IPS-NIHi11 (cell line): ENCODE measurements around the gene COPB1.

Source experiments
- DNase-seq: peaks from one replicate; pipeline ENCODE4 v3.0.0; 2012; ENCODE audit warnings: mixed read lengths, low spot score

The COPB1 gene

DNA sequence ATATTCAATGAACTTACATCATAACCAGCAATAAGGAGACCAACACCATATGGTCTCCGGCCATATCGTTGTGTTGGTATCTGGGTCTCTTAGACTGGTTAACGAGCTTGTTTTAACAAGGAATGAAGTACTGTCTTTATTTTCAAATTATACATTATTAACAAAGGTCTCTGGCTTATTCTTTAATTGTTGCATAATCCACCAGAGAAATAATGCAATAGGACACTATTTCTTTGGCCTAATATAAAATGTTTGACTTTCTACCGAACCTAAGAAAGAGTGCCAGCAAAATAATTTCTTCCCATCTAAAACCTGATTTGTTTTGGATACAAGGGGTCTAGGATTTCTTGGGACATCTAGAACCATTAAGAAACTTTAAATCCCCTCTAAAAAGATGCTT, 14.2 kb upstream of the COPB1 start:
- DNase-seq, result no peak

GRCh38 chr11:14506532-14506931, 6.9 kb upstream of the COPB1 start:
- no peak for DNase-seq

DNA sequence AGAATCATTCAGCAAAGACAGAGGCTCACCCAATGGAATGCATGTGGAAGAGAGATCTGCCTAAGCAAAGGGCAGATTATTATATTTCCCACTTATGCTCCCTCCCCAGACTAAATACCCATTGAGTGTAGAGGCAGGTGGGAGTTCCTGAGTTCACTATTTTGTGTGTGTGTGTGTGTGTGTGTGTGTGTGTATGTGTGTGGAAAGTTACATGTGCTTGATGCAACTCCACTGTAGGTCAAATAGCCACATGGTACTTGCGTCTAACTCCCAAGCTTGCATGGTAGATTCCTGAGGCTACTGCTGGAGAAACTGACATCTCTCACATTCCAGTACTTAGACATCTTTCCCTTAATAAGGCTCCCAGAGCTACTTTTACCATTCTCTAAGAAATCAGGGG, 3.4 kb upstream of the COPB1 start:
- DNase-seq, result no peak

- no peak for DNase-seq
Measured at GRCh38 chr11:14502039-14502438, 2.4 kb upstream of the COPB1 start.

DNA sequence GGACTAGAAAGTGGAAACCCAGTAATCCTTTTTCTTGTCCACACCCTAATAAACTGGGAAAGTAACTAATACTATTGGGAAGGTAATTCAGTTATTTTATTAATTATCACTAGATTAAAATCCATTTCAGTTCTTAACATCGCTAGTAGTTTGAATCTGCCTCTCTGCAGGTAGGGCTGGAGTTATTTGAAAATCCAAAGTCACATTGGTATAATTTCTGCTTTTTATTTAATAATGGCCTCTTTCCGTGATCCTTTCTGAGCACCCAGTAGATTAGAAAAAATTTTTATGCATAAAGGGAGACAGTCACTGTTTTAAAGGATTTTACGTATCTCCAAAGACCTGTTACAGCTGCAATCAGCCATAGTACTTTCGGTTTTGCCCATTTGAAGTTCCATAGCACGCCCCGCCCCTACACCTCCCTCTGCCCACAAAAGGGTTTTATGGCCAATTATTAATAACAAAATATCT, 605 bp upstream of the COPB1 start:
- peak; percentile 41 for DNase-seq

GRCh38 chr11:14499178-14499559, 442 bp downstream of the COPB1 start:
- DNase-seq, result no peak

DNA sequence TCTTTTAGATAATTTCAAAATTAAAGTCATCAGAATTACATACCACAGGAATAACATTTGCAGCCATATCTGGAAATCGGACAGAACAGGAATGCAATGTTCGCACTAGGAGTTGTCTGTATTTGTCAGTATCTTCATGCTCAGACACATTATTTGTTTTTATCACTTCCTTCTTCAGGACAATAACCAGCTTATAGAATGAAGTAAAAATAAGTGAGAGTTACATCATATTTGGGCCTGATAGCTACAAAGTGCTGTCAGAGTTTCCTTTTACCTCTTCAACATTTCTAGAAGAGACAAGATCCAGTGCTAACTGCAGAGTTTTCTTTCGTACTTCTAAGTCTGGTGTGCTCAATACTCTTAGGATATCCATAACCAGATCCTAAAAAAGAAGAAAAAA, 18.9 kb downstream of the COPB1 start:
- no peak for DNase-seq

GRCh38 chr11:14471127-14471526, 28.5 kb downstream of the COPB1 start:
- DNase-seq, result no peak

- DNase-seq, result no peak
Measured at GRCh38 chr11:14463623-14464022, 36.0 kb downstream of the COPB1 start.

GRCh38 chr11:14460147-14460546, 39.5 kb downstream of the COPB1 start:
- DNase-seq, result no peak

DNA sequence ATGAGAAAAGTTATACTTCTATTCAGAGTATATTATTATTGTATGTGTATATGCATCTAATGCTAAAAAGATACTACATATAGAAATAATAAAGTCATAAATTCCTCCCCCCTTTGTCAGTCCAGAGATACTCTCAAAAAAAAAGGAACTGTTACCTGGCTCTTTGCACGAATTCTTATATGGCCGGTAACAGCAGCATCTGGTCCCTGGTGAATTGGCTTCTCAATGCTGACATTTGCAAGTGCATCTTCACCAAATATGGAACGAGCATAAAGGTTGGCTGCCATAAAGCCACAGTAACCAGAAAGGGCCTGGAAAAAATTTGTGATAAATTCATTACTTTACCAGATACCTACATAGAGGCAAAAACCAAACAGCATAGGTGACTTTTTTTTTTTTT, 41.2 kb downstream of the COPB1 start:
- no peak for DNase-seq

- no peak for DNase-seq
Measured at GRCh38 chr11:14455648-14456430, 43.8 kb downstream of the COPB1 start.

- DNase-seq, result peak; percentile 45
Measured at GRCh38 chr11:14454861-14455632, 44.6 kb downstream of the COPB1 start.

DNA sequence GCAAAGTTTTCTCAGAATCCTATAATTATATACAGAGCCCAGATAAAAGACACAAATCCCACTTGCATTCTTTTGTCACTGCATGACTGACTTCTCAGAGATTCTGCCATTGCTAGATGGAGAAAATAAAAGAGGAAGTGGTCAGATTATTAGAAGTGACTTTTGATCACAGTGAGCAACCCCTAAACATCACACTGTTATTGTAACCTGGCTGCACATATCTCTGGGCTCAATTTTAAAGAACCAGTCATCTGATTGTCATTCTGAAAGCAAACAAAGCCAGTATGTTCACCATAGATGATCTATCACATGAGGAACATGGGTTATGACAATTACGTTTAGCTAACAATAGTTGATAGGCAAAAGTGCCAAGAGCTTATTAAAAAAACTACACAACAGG, 47.8 kb downstream of the COPB1 start:
- no peak for DNase-seq

DNA sequence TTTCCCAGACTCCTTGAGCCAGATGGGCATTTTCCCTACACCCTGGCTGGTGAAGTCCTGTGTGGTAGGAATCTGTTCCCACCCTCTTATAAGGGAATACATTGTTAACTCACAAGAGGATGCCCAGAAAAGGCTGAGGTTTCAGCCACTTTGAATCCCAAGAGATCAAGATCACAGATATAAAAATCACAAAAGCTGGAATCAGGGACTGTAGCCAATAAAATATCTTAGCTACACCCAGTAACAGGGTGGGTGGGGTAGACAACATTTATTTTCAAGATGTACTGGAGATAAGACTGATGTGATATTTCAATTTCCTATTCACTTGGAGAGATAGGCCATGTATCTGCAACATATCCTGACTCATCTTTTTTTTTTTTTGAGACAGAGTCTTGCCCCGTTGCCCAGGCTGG, 50.3 kb downstream of the COPB1 start:
- no peak for DNase-seq

DNA sequence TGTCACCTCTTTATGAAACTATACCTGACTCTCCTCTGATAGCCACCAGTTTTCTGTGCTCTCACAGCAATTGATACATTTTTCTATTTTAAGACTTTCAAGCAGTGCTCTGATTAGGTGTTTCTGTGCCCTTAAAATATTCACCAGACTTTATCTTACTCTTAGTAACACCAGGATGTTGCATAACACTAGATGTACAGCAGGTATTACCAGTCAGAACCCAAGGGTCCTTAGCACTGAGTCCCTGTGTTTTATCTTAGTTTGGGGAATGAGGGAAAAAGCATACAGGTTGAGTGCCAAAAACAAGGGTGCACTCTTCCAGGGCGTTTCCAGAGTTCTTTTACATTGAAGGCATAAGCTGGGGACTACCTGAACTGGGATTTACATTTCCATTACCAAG, 51.4 kb downstream of the COPB1 start:
- DNase-seq, result no peak

- DNase-seq, result no peak
Measured at GRCh38 chr11:14446701-14447169, 52.9 kb downstream of the COPB1 start.

DNA sequence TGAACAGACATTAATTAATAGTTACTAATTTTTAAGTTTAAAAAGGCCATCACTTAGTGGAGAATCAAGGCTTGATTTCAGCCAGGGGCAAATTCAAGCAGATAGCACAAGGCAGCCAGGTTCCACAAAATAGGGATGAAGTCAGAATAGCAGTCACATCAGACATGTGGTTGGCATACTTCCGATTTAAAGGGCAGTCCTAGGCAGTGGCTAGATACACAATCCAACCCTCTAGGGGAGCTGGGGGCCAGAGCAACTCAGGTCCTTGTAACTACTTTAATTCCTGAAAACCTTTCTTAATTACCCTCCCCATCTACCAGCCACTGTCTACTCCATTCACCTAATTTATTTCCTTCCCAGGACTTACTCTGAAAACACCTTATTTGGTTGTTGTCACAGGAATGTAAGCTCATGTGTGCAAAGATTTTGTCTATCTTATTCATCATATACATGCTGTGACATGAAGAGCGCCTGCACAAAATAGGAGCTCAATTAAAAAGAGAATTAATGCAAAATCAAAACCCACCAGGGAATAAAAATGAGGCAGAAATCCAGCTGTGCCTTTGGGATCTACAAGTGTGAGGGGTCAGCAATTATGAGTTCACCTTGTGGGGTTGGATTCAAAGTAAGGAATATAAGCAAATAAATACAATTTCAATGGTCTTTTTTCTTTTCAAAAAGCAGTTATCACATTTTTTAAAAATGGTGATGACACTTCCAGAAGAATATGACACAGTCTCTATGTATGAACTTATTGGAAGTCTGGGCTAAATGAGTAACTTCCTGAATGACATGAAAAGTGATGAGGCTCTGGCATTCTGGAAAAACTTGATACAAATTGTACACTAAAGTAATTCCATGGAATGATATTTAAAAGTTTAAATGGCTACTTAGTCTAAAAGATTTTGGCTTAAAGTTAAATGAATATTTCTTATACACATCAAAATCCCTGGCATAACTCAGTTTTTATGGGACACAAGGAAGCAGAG, 53.8 kb downstream of the COPB1 start:
- DNase-seq, result no peak

DNA sequence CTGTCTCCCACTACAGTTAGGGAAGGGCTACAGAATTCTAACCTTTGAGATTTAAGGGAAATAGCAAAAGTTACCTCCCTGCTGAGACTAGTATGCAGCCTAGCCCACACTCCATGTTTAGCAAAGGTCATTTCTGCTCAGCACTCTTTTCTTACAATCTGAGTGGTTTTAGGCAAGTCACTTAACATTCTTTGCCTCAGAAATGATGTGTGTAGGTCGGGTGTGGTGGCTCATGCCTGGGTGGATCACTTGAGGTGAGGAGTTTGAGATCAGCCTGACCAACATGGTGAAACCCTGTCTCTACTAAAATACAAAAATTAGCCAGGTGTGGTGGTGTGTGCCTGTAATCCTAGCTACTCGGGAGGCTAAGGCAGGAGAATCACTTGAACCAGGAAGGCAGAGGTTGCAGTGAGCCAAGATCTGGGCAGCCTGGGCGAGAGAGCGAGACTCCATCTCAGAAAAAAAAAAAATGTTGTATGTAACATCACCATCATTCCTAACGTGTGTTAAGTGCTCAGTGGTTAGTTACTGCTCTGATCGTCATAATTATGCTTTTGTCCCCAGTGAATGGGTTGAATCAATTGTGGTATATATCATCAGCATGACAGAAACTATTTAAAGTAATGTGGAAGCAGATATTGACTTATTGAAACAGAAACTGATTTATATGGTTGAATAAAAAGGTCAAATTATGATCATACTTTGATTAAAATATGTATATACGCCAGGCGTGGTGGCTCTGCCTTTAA, 55.0 kb downstream of the COPB1 start:
- no peak for DNase-seq

- DNase-seq, result no peak
Measured at GRCh38 chr11:14443638-14444037, 56.0 kb downstream of the COPB1 start.
